ENCODE results near the gene GPR158.
A peak's percentile ranks its signal among the peaks of the same experiment; 100 is the strongest.

The GPR158 gene

GRCh38 chr10:25455980-25456567, 281.3 kb downstream of the GPR158 start:
- 0 out of 2 replicates have a peak, but pooled peaks have one; percentile 3 for TF ChIP-seq CTCF (IDR thresholded peaks at IDR 0.05)
- no peak for TF ChIP-seq ZFX (IDR thresholded peaks at IDR 0.05; ENCODE audit: borderline replicate concordance)
- H3K27ac ChIP-seq: no peak overlapping the region

- H3K27ac ChIP-seq: no peak overlapping the region
- TF ChIP-seq CTCF (IDR thresholded peaks at IDR 0.05) (no peak), ZFX (IDR thresholded peaks at IDR 0.05; ENCODE audit: borderline replicate concordance) (no peak)
Observed at GRCh38 chr10:25457552-25457951, 282.8 kb downstream of the GPR158 start.

- H3K27ac ChIP-seq: no peak overlapping the region
Observed at GRCh38 chr10:25465582-25466372, 291.0 kb downstream of the GPR158 start.

GRCh38 chr10:25467881-25468280, 293.1 kb downstream of the GPR158 start:
- no peak overlapping the region for H3K27ac ChIP-seq
- TF ChIP-seq CTCF (IDR thresholded peaks at IDR 0.05) (no peak), ZFX (IDR thresholded peaks at IDR 0.05; ENCODE audit: borderline replicate concordance) (no peak)

More at GRCh38 chr10:25465582-25466372, 291.0 kb downstream of the GPR158 start:
- TF ChIP-seq ZFX (IDR thresholded peaks at IDR 0.05; ENCODE audit: borderline replicate concordance) (no peak), CTCF (IDR thresholded peaks at IDR 0.05) (no peak)

- TF ChIP-seq CTCF (IDR thresholded peaks at IDR 0.05): no peak
- no peak for TF ChIP-seq ZFX (IDR thresholded peaks at IDR 0.05; ENCODE audit: borderline replicate concordance)
- no peak overlapping the region for H3K27ac ChIP-seq
Observed at GRCh38 chr10:25481467-25481866, 306.7 kb downstream of the GPR158 start.

GRCh38 chr10:25483999-25484398, 309.2 kb downstream of the GPR158 start:
- TF ChIP-seq ZFX (IDR thresholded peaks at IDR 0.05; ENCODE audit: borderline replicate concordance) (no peak), CTCF (IDR thresholded peaks at IDR 0.05) (no peak)

GRCh38 chr10:25487266-25487665, 312.5 kb downstream of the GPR158 start:
- H3K27ac ChIP-seq: no peak overlapping the region
- TF ChIP-seq CTCF (IDR thresholded peaks at IDR 0.05) (no peak), ZFX (IDR thresholded peaks at IDR 0.05; ENCODE audit: borderline replicate concordance) (no peak)

More at GRCh38 chr10:25483999-25484398, 309.2 kb downstream of the GPR158 start:
- H3K27ac ChIP-seq: no peak overlapping the region
